Ascending aorta (tissue), 2 donors: Measurements from ENCODE around the gene MNAT1. TPM values are rescaled to one million over a fixed set of nuclear protein-coding genes. Genes with fewer than 3 reads are reported as not detected.
"Not testable (repeated sequence)": the region's sequence is repeated elsewhere in the genome, so short reads cannot be mapped to it uniquely, and the experiment has no call there.

Experiments used
- DNase-seq, 2 donors: peaks; one replicate each; pipeline ENCODE4 v3.0.0-alpha.2; 2019; ENCODE audit warnings: low spot score in 2 of 2
- H3K27ac ChIP-seq, 2 donors: fragments of 200-600 bp; sonication (generic); one replicate each; pipeline ENCODE4 v1.5.1; 2016 to 2017; ENCODE audit warnings: mild to moderate bottlenecking in 1 of 2
- H3K27me3 ChIP-seq: fragments of 200-600 bp; sonication (generic); one replicate; pipeline ENCODE4 v1.5.1; 2017
- H3K36me3 ChIP-seq, 2 donors: fragments of 200-600 bp; sonication (generic); one replicate each; pipeline ENCODE4 v1.5.1; 2016
- H3K4me1 ChIP-seq, 2 donors: fragments of 200-600 bp; sonication (generic); one replicate each; pipeline ENCODE4 v1.5.1; 2016 to 2017; ENCODE audit warnings: mild to moderate bottlenecking in 1 of 2
- H3K4me3 ChIP-seq, 2 donors: fragments of 200-600 bp; sonication (generic); one replicate each; pipeline ENCODE4 v1.5.1; 2016 to 2017; ENCODE audit warnings: mild to moderate bottlenecking in 1 of 2
- H3K9me3 ChIP-seq, 2 donors: fragments of 200-600 bp; sonication (generic); one replicate each; pipeline ENCODE4 v1.5.1; 2016
- CTCF ChIP-seq, 3 experiments: fragments of 200-600 bp in 2 of 3; fragments of 450-650 bp in 1 of 3; sonication (generic) in 2 of 3; IDR thresholded peaks; one replicate each; pipeline ENCODE4 v1.5.1; 2016 to 2019; ENCODE audit warnings: antibody characterized with exemption in 3 of 3, mild to moderate bottlenecking in 1 of 3, moderate library complexity in 1 of 3
- intact Hi-C: fragments of 100-400 bp; cut with DNase I; formaldehyde crosslinking; loops from one replicate; pipeline ENCODE4 v1.15.1; 2023
- total RNA-seq: library from RNA; depleted of rRNA; stranded (reverse); fragments of >200 nt; gene quantifications from one replicate; pipeline ENCODE4 v1.1.0, GENCODE V29; 2016

The MNAT1 gene
- total RNA-seq, 1 donor from 2014 or later = 37.5 TPM

GRCh38 chr14:60839657-60840056, 105.1 kb downstream of the MNAT1 start:
- Histone ChIP-seq H3K27ac (no peak overlapping the region), H3K4me1 (no peaks in the 10 kb centered on the region), H3K9me3 (no peaks in the 10 kb centered on the region), H3K27me3 (no peaks in the 10 kb centered on the region), H3K36me3 (peaks cover 14 to 27% of the 10 kb centered on the region in 2 donors), H3K4me3 (no peak overlapping the region)
- DNase-seq = no peak
- TF ChIP-seq CTCF (IDR thresholded peaks at IDR 0.05) = no peak
- intact Hi-C loops = no loop called here

- H3K9me3 ChIP-seq = no peaks in the 10 kb centered on the region
- intact Hi-C loops = no loop called here
- no peak overlapping the region for H3K4me3 ChIP-seq
- no peak for TF ChIP-seq CTCF (IDR thresholded peaks at IDR 0.05)
- no peaks in the 10 kb centered on the region for H3K27me3 ChIP-seq
- H3K27ac ChIP-seq = no peak overlapping the region
- no peak for DNase-seq
- H3K36me3 ChIP-seq = peaks cover 14 to 27% of the 10 kb centered on the region in 2 donors
- no peaks in the 10 kb centered on the region for H3K4me1 ChIP-seq
These were observed 105.8 kb downstream of the MNAT1 start for GRCh38 chr14:60840313-60840712.

- Histone ChIP-seq H3K36me3 (no peaks in the 10 kb centered on the region), H3K9me3 (peaks cover 0 to 8% of the 10 kb centered on the region in 2 donors), H3K27ac (no peak overlapping the region), H3K27me3 (no peaks in the 10 kb centered on the region), H3K4me1 (no peaks in the 10 kb centered on the region), H3K4me3 (no peak overlapping the region)
- DNase-seq = no peak
- intact Hi-C loops = no loop called here
- TF ChIP-seq CTCF (IDR thresholded peaks at IDR 0.05) = no peak
These were observed 111.0 kb downstream of the MNAT1 start for GRCh38 chr14:60845523-60845922.

DNA sequence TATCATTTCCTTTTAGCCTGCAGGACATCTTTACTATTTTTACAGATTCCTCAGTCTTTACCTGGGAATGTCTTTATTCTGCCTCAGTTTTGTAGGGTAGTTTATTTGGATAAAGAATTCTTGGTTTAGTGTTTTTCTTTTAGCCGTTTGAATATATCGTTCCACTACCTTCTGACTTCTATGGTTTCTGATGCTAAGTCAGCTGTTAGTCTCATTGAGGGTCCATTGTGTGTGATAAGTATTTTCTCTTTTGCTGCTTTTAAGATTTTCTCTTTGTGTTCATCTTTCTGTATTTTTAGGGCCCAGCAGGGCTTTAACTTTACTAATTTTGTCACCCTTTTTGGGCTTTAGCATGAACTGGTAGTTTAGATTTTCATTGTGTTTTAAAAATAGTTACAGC, 113.5 kb downstream of the MNAT1 start:
- TF ChIP-seq CTCF (IDR thresholded peaks at IDR 0.05) = no peak
- H3K27ac ChIP-seq = no peak overlapping the region

DNA sequence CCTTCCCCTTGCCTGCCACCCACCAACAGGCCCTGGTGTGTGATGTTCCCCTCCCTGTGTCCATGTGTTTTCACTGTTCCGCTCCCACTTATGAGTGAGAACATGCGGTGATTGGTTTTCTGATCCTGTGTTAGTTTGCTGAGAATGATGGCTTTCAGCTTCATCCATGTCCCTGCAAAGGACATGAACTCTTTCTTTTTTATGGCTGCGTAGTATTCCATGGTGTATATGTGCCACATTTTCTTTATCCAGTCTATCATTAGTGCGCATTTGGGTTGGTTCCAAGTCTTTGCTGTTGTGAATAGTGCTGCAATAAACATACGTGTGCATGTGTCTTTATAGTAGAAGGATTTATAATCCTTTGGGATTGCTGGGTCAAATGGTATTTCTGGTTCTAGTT, 117.1 kb downstream of the MNAT1 start:
- H3K27me3 ChIP-seq, H3K4me3 ChIP-seq, DNase-seq, H3K4me1 ChIP-seq, H3K27ac ChIP-seq, intact Hi-C loops: not testable (repeated sequence)
- Histone ChIP-seq H3K36me3 (peaks cover 0 to 21% of the 10 kb centered on the region in 2 donors), H3K9me3 (peaks cover 1 to 10% of the 10 kb centered on the region in 2 donors)

More for the DNA sequence above, 113.5 kb downstream of the MNAT1 start:
- Histone ChIP-seq H3K9me3 (peaks cover 0 to 8% of the 10 kb centered on the region in 2 donors), H3K27me3 (no peaks in the 10 kb centered on the region), H3K4me1 (no peaks in the 10 kb centered on the region), H3K4me3 (no peak overlapping the region), H3K36me3 (peaks cover 0 to 6% of the 10 kb centered on the region in 2 donors)
- DNase-seq = no peak
- intact Hi-C loops = no loop called here

DNA sequence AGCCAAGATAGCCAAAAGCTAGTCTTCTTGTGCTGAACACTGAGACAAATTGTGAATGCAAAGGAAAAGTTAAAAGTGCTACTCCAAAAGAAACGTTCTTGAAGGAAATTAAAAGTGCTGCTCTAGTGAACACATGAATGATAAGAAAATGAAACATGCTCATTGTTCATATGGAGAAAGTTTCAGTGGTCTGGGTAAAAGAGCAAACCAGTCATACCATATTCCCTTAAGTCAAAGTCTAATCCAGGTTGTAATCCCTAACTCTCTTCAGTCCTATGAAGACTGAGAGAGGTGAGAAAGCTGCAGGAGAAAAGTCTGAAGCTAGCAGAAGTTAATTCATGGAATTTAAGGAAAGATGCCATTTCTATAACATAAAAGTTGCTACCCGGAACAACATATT, 121.5 kb downstream of the MNAT1 start:
- Histone ChIP-seq H3K36me3 (peaks cover 0 to 21% of the 10 kb centered on the region in 2 donors), H3K27ac (no peak overlapping the region), H3K4me3 (no peak overlapping the region), H3K4me1 (no peaks in the 10 kb centered on the region), H3K9me3 (peaks cover 5 to 6% of the 10 kb centered on the region in 2 donors), H3K27me3 (no peaks in the 10 kb centered on the region)
- intact Hi-C loops = no loop called here
- DNase-seq = no peak
- no peak for TF ChIP-seq CTCF (IDR thresholded peaks at IDR 0.05)
